Neural cell (in vitro differentiated cells): Measurements from ENCODE around the gene ZNF804B. TPM values are rescaled to one million over a fixed set of nuclear protein-coding genes. Genes with fewer than 3 reads are reported as not detected.

Experiments
- H2AFZ ChIP-seq: fragments of 200-600, 300-800 bp; sonication (generic), shearing (Covaris generic); 2 replicates; pipeline ENCODE4 v1.6.0; 2014; ENCODE audit warnings: low read depth, mild to moderate bottlenecking, antibody characterized with exemption, low read length, moderate library complexity
- H3F3A ChIP-seq: fragments of 200-600 bp; shearing (Covaris generic); 2 replicates; pipeline ENCODE4 v1.6.1; 2016; ENCODE audit warnings: mild to moderate bottlenecking, moderate library complexity, mixed read lengths, antibody characterized with exemption, low read length; ENCODE audit not compliant: insufficient read depth, poor library complexity, severe bottlenecking
- H3K27ac ChIP-seq: fragments of 200-600, 300-800 bp; sonication (generic), shearing (Covaris generic); 2 replicates; pipeline ENCODE4 v1.5.1; 2014; ENCODE audit warnings: mild to moderate bottlenecking, low read length, moderate library complexity
- H3K27me3 ChIP-seq: fragments of 300-800, 200-600 bp; sonication (generic), shearing (Covaris generic); 2 replicates; pipeline ENCODE4 v1.6.0; 2014; ENCODE audit warnings: mild to moderate bottlenecking, low read depth, low read length, moderate library complexity; ENCODE audit not compliant: insufficient read depth
- H3K36me3 ChIP-seq: fragments of 300-800, 200-600 bp; sonication (generic), shearing (Covaris generic); 2 replicates; pipeline ENCODE4 v1.5.1; 2014; ENCODE audit warnings: mild to moderate bottlenecking, antibody characterized with exemption, low read length, moderate library complexity; ENCODE audit not compliant: insufficient read depth
- H3K4me2 ChIP-seq: fragments of 300-800, 200-600 bp; sonication (generic), shearing (Covaris generic); 2 replicates; pipeline ENCODE4 v1.6.0; 2014; ENCODE audit warnings: mild to moderate bottlenecking, low read length
- H3K4me3 ChIP-seq: fragments of 300-800, 200-600 bp; sonication (generic), shearing (Covaris generic); 2 replicates; pipeline ENCODE4 v1.5.1; 2014; ENCODE audit warnings: mild to moderate bottlenecking, low read length, moderate library complexity
- H3K79me2 ChIP-seq: fragments of 200-600 bp; shearing (Covaris generic); replicated peaks from 2 replicates; pipeline ENCODE4 v1.6.0; 2014; ENCODE audit warnings: mild to moderate bottlenecking, low read length, moderate library complexity; ENCODE audit not compliant: insufficient read depth
- H3K9ac ChIP-seq: fragments of 300-800, 200-600 bp; sonication (generic), shearing (Covaris generic); 2 replicates; pipeline ENCODE4 v1.6.1; 2016; ENCODE audit warnings: mild to moderate bottlenecking, low read length, mixed read lengths
- H3K9me2 ChIP-seq: fragments of 200-600 bp; shearing (Covaris generic); 2 replicates; pipeline ENCODE4 v1.6.1; 2016; ENCODE audit warnings: mild to moderate bottlenecking, low read length, mixed read lengths; ENCODE audit not compliant: insufficient read depth
- H3K9me3 ChIP-seq: fragments of 200-600, 300-800 bp; sonication (generic), shearing (Covaris generic); 2 replicates; pipeline ENCODE4 v1.6.1; 2016; ENCODE audit warnings: mild to moderate bottlenecking, mixed run types, low read length, moderate library complexity, mixed read lengths
- H4K20me1 ChIP-seq: fragments of 200-600 bp; shearing (Covaris generic); 2 replicates; pipeline ENCODE4 v1.6.1; 2016; ENCODE audit warnings: mild to moderate bottlenecking, mixed run types; ENCODE audit not compliant: insufficient read depth
- CTCF ChIP-seq: fragments of 450-650 bp; IDR thresholded peaks from 2 replicates; pipeline ENCODE4 v1.5.1; 2014; ENCODE audit warnings: antibody characterized with exemption, mild to moderate bottlenecking, moderate library complexity; ENCODE audit not compliant: poor library complexity, severe bottlenecking
- EP300 ChIP-seq: fragments of 450-650 bp; conservative IDR thresholded peaks from 2 replicates; pipeline ENCODE4 v1.6.1; 2014; ENCODE audit warnings: antibody characterized with exemption, mild to moderate bottlenecking, moderate library complexity; ENCODE audit not compliant: poor library complexity, severe bottlenecking
- EZH2 ChIP-seq: fragments of 200-600, 300-800 bp; shearing (Covaris generic), sonication (generic); IDR thresholded peaks from 2 replicates; pipeline ENCODE4 v1.6.1; 2014; ENCODE audit warnings: antibody characterized with exemption, low read length, borderline replicate concordance, mild to moderate bottlenecking; ENCODE audit not compliant: insufficient read depth, poor library complexity, severe bottlenecking
- MXI1 ChIP-seq: fragments of 450-650 bp; conservative IDR thresholded peaks from 2 replicates; pipeline ENCODE4 v1.6.1; 2014; ENCODE audit warnings: antibody characterized with exemption, mild to moderate bottlenecking; ENCODE audit not compliant: poor library complexity, severe bottlenecking
- POLR2AphosphoS5 ChIP-seq: IDR thresholded peaks from 2 replicates; pipeline ENCODE4 v1.6.1; 2012
- RAD21 ChIP-seq: fragments of 450-650 bp; conservative IDR thresholded peaks from 2 replicates; pipeline ENCODE4 v1.6.1; 2014; ENCODE audit warnings: antibody characterized with exemption, mild to moderate bottlenecking, moderate library complexity
- REST ChIP-seq: IDR thresholded peaks from 2 replicates; pipeline ENCODE4 v1.6.1; 2012; ENCODE audit warnings: borderline replicate concordance
- SMC3 ChIP-seq: fragments of 450-650 bp; conservative IDR thresholded peaks from 2 replicates; pipeline ENCODE4 v1.6.1; 2014; ENCODE audit warnings: antibody characterized with exemption, mild to moderate bottlenecking, moderate library complexity; ENCODE audit not compliant: poor library complexity
- TAF1 ChIP-seq: IDR thresholded peaks from 2 replicates; pipeline ENCODE4 v1.6.1; 2012; ENCODE audit warnings: low read depth
- polyA plus RNA-seq: library from polyadenylated mRNA; depleted of rRNA; stranded (reverse); fragments of >200 nt; gene quantifications from 2 replicates; pipeline ENCODE4 v1.2.3, GENCODE V29; 2014

ZNF804B gene
- polyA plus RNA-seq, 1 donor from 2014 or later = 0.37 TPM

- Histone ChIP-seq H3F3A (no peaks in the 10 kb centered on the region), H3K9me3 (no peaks in the 10 kb centered on the region), H3K36me3 (no peaks in the 10 kb centered on the region), H3K4me2 (no peak overlapping the region), H3K79me2 (no peaks in the 10 kb centered on the region), H3K27ac (no peak overlapping the region), H2AFZ (no peak overlapping the region), H3K4me3 (no peak overlapping the region), H3K9ac (no peak overlapping the region), H4K20me1 (no peaks in the 10 kb centered on the region), H3K9me2 (no peaks in the 10 kb centered on the region), H3K27me3 (no peaks in the 10 kb centered on the region)
- TF ChIP-seq RAD21 (no peak), POLR2AphosphoS5 (no peak), EP300 (no peak), TAF1 (no peak), EZH2 (no peak), MXI1 (no peak), CTCF (no peak), REST (no peak), SMC3 (no peak)
Measured at GRCh38 chr7:89017695-89018094, 258.2 kb downstream of the ZNF804B start.

GRCh38 chr7:89021741-89022140 lies 262.2 kb downstream of the ZNF804B start:
- H2AFZ ChIP-seq = no peak overlapping the region
- no peaks in the 10 kb centered on the region for H3K9me2 ChIP-seq
- no peaks in the 10 kb centered on the region for H3K36me3 ChIP-seq
- no peak overlapping the region for H3K9ac ChIP-seq
- no peak overlapping the region for H3K4me3 ChIP-seq
- no peaks in the 10 kb centered on the region for H3K27me3 ChIP-seq
- H3K4me2 ChIP-seq = no peak overlapping the region
- H3F3A ChIP-seq = no peaks in the 10 kb centered on the region
- no peaks in the 10 kb centered on the region for H4K20me1 ChIP-seq
- no peaks in the 10 kb centered on the region for H3K79me2 ChIP-seq
- no peak for TF ChIP-seq CTCF
- TF ChIP-seq REST = no peak
- no peak for TF ChIP-seq MXI1
- TF ChIP-seq EP300 = no peak
- no peak for TF ChIP-seq SMC3
- no peak for TF ChIP-seq POLR2AphosphoS5
- no peak for TF ChIP-seq EZH2
- no peak for TF ChIP-seq TAF1
- TF ChIP-seq RAD21 = no peak
- H3K27ac ChIP-seq = no peak overlapping the region
- H3K9me3 ChIP-seq = no peaks in the 10 kb centered on the region
